Neural progenitor cell (in vitro differentiated cells): Measurements from ENCODE around the gene CNGA2.

Experiments used
- CTCF ChIP-seq: fragments of 200-600 bp; sonication (generic); IDR thresholded peaks from 2 replicates; pipeline ENCODE4 v1.5.1; 2017; ENCODE audit warnings: antibody characterized with exemption, mild to moderate bottlenecking
- EZH2 ChIP-seq: fragments of 200-600 bp; sonication (generic); IDR thresholded peaks from 2 replicates; pipeline ENCODE4 v1.6.1; 2017; ENCODE audit warnings: antibody characterized with exemption, mild to moderate bottlenecking, moderate library complexity
- EZH2phosphoT487 ChIP-seq: fragments of 200-600 bp; sonication (generic); IDR thresholded peaks from 2 replicates; pipeline ENCODE4 v1.6.1; 2017; ENCODE audit warnings: antibody characterized with exemption

- TF ChIP-seq CTCF: no peak
- no peak for TF ChIP-seq EZH2
- TF ChIP-seq EZH2phosphoT487: no peak
Measured at GRCh38 chrX:151763711-151764110, 29.2 kb downstream of the CNGA2 start.
